Colonic mucosa (tissue), 4 donors: ENCODE measurements around the gene PPP1CA. TPM values are rescaled to one million over a fixed set of nuclear protein-coding genes. Genes with fewer than 3 reads are reported as not detected.

Experiments
- DNase-seq: peaks from one replicate; pipeline ENCODE4 v3.0.0-alpha.2; 2020
- H3K27ac ChIP-seq: fragments of 200-600 bp; one replicate; pipeline ENCODE4 v1.8.0; 2021
- H3K27me3 ChIP-seq: fragments of 200-600 bp; one replicate; pipeline ENCODE4 v1.8.0; 2021
- H3K36me3 ChIP-seq: fragments of 200-600 bp; one replicate; pipeline ENCODE4 v1.8.0; 2021
- H3K4me1 ChIP-seq: fragments of 200-600 bp; one replicate; pipeline ENCODE4 v1.8.0; 2021; ENCODE audit warnings: mild to moderate bottlenecking
- H3K4me3 ChIP-seq: fragments of 200-600 bp; one replicate; pipeline ENCODE4 v1.8.0; 2021
- H3K9ac ChIP-seq, 2 donors: one replicate each; pipeline ENCODE4 v1.7.0; 2013; ENCODE audit warnings: control low read depth in 2 of 2, low read depth in 2 of 2, low read length in 2 of 2
- H3K9me3 ChIP-seq: fragments of 200-600 bp; one replicate; pipeline ENCODE4 v1.8.0; 2021
- CTCF ChIP-seq: fragments of 200-600 bp; IDR thresholded peaks from one replicate; pipeline ENCODE4 v1.8.0; 2022; ENCODE audit warnings: antibody characterized with exemption, mild to moderate bottlenecking
- intact Hi-C: fragments of 100-400 bp; cut with DNase I; formaldehyde crosslinking; loops from one replicate; pipeline ENCODE4 v1.14.1; 2022
- total RNA-seq, 2 donors: library from RNA; stranded (reverse); fragmentation: NEBNext Ultra II Directional in 1 of 2; extraction: Animal tissue kit (Norgen Biotek cat#: 25700) in 1 of 2; gene quantifications; one replicate each; pipeline ENCODE4 v1.2.1, GENCODE V29; 2021
- donor health status: healthy.
- donor health status: DM: no; HTN: no; CAD: no.
- donor health status: DM: no; HTN: no; CAD: no.

Gene PPP1CA
- total RNA-seq, 2 donors from 2014 or later, result 242 to 280 TPM

DNA sequence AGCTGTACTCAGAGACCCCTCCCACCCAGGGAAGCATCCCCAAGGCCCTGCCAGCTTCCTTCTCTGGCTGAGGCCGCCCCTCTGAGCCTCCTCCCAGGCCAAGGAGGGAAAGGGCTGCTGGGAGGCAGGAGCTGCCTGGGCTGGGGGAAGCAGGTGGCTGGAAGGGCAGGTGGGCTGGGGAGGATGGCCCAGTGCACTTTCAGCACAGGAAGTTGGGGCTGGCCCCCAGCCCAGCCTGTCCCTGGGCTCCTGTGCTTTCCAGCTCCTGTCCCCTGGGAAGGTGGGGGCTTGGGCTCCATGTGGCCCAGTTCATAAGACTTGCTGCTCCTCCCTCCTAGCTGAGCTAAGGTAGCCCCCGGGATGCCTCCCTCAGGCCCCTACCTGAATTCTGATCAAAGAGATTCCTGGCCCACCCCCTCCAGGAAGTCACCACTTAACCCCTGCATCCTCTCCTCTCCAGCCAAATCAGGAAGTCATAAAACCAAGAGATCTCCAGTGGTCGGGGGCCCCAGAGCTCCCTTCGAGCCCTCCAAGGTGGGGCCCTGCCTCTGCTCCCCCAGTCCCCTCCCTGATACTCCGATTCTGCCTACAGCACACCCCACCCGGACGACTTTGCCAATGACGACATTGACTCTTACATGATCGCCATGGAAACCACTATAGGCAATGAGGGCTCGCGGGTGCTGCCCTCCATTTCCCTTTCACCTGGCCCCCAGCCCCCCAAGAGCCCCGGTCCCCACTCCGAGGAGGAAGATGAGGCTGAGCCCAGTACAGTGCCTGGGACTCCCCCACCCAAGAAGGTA is 4.9 kb downstream of the PPP1CA start:
- Histone ChIP-seq H3K4me3 (no peak overlapping the region), H3K27me3 (no peaks in the 10 kb centered on the region), H3K4me1 (peaks cover 19% of the 10 kb centered on the region), H3K9ac (no peak overlapping the region), H3K36me3 (peaks cover 17% of the 10 kb centered on the region), H3K27ac (no peak overlapping the region), H3K9me3 (no peaks in the 10 kb centered on the region)
- intact Hi-C loops, result no loop called here
- TF ChIP-seq CTCF, result no peak
- no peak for DNase-seq

DNA sequence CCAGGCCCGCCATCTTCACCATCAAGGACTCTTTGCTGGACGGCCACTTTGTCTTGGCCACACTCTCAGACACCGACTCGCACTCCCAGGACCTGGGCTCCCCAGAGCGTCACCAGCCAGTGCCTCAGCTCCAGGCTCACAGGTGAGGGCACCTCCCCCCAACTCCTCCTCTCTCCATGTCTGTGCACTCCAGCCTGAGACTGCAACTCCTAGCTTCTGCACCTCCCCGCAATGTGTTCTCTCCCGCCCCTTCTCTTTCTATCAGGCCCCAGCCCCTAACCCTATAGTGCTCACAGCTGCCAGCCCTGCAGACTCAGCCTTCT is 5.4 kb downstream of the PPP1CA start:
- Histone ChIP-seq H3K36me3 (peaks cover 17% of the 10 kb centered on the region), H3K27me3 (no peaks in the 10 kb centered on the region), H3K4me1 (peaks cover 19% of the 10 kb centered on the region), H3K27ac (no peak overlapping the region), H3K9ac (no peak overlapping the region), H3K4me3 (no peak overlapping the region), H3K9me3 (no peaks in the 10 kb centered on the region)
- TF ChIP-seq CTCF, result no peak
- no peak for DNase-seq
- intact Hi-C loops, result no loop called here

GRCh38 chr11:67395555-67396258 is 6.0 kb downstream of the PPP1CA start:
- Histone ChIP-seq H3K4me3 (no peak overlapping the region), H3K27me3 (no peaks in the 10 kb centered on the region), H3K4me1 (peaks cover 19% of the 10 kb centered on the region), H3K9me3 (no peaks in the 10 kb centered on the region), H3K9ac (no peak overlapping the region), H3K27ac (no peak overlapping the region), H3K36me3 (peaks cover 17% of the 10 kb centered on the region)
- no peak for DNase-seq
- intact Hi-C loops, result no loop called here
- TF ChIP-seq CTCF, result no peak

GRCh38 chr11:67393990-67394389 is 7.7 kb downstream of the PPP1CA start:
- peaks cover 17% of the 10 kb centered on the region for H3K36me3 ChIP-seq
- H3K27me3 ChIP-seq, result no peaks in the 10 kb centered on the region
- H3K27ac ChIP-seq, result no peak overlapping the region
- intact Hi-C loops, result loop anchor here (5.0 kb wide), 1 partner anchor 113 kb away; the partner anchor contains the start of genes CDK2AP2 and PITPNM1
- no peak for TF ChIP-seq CTCF
- H3K4me3 ChIP-seq, result no peak overlapping the region
- DNase-seq, result no peak
- H3K4me1 ChIP-seq, result peaks cover 5% of the 10 kb centered on the region
- H3K9ac ChIP-seq, result no peak overlapping the region
- no peaks in the 10 kb centered on the region for H3K9me3 ChIP-seq

GRCh38 chr11:67393437-67393836 is 8.2 kb downstream of the PPP1CA start:
- Histone ChIP-seq H3K27ac (no peak overlapping the region), H3K4me3 (no peak overlapping the region), H3K9me3 (no peaks in the 10 kb centered on the region), H3K4me1 (peaks cover 5% of the 10 kb centered on the region), H3K36me3 (peaks cover 12% of the 10 kb centered on the region), H3K9ac (peak overlapping the region in 1 of 2 donors; percentile 12), H3K27me3 (no peaks in the 10 kb centered on the region)
- DNase-seq, result no peak
- no peak for TF ChIP-seq CTCF
- intact Hi-C loops, result loop anchor here (5.0 kb wide), 1 partner anchor 114 kb away; the partner anchor contains the start of genes CDK2AP2 and PITPNM1
